ENCODE data around the gene CPED1. TPM values are rescaled to one million over a fixed set of nuclear protein-coding genes. Genes with fewer than 3 reads are reported as not detected.

The CPED1 gene
- total and polyA plus RNA-seq, 2 experiments from 2014 or later: 0.17 to 0.47 TPM

DNA sequence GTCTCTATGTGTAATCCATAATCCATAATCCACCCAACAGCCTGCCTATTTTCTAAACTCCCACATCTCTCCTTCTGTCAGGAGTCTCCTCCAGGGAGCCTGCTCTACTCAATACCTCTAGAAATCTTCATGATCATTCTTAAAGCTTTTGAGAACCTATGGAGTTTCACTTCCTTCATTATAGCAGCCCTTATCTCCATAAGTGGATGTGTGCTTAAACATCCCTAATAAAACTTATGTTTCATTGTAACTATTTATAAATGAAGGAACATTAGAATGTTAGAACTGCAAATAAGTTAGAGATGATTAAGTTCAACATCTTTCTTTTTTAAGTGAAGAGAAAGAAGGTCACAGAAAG lies 8.5 kb downstream of the CPED1 start:
- Mint-ChIP-seq H3K27ac (no peak overlapping the region), H3K4me1 (peaks cover 4% of the 10 kb centered on the region; the same call in 2 of the 3 replicates), H3K4me3 (no peak overlapping the region), H3K27me3 (ENCODE audit: insufficient read depth, low read depth, poor library complexity) (peaks cover 1% of the 10 kb centered on the region), H3K9me3 (no peaks in the 10 kb centered on the region), H3K36me3 (ENCODE audit: low read depth) (no peaks in the 10 kb centered on the region)
- TF ChIP-seq, protein P1, sequence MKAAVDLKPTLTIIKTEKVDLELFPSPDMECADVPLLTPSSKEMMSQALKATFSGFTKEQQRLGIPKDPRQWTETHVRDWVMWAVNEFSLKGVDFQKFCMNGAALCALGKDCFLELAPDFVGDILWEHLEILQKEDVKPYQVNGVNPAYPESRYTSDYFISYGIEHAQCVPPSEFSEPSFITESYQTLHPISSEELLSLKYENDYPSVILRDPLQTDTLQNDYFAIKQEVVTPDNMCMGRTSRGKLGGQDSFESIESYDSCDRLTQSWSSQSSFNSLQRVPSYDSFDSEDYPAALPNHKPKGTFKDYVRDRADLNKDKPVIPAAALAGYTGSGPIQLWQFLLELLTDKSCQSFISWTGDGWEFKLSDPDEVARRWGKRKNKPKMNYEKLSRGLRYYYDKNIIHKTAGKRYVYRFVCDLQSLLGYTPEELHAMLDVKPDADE (IDR thresholded peaks at IDR 0.05): no peak
- no peak for TF ChIP-seq ZNF114 (CRISPR knock-in tag; IDR thresholded peaks at IDR 0.05)
- TF ChIP-seq REST (IDR thresholded peaks at IDR 0.05; ENCODE audit: unreplicated experiment): no peak
- TF ChIP-seq NANOG (IDR thresholded peaks at IDR 0.05; ENCODE audit: borderline replicate concordance): no peak
- TF ChIP-seq POLR2AphosphoS5 (IDR thresholded peaks at IDR 0.05; ENCODE audit: low read depth): no peak
- DNase-seq (ENCODE audit: low spot score): no peak
- H3K4me3 ChIP-seq: no peak overlapping the region
- no peaks in the 10 kb centered on the region for H3K36me3 ChIP-seq (ENCODE audit: insufficient read depth)
- no peaks in the 10 kb centered on the region for H3K27me3 ChIP-seq (ENCODE audit: insufficient read depth)
- H3K4me1 ChIP-seq (ENCODE audit: insufficient read depth): no peaks in the 10 kb centered on the region
- H4K20me1 ChIP-seq (replicated peaks; ENCODE audit: insufficient read depth): no peaks in the 10 kb centered on the region
- no peak overlapping the region for H3K4me2 ChIP-seq
- no peaks in the 10 kb centered on the region for H3F3A ChIP-seq (replicated peaks; ENCODE audit: low read depth)
- H3K9me2 ChIP-seq (ENCODE audit: insufficient read depth): no peaks in the 10 kb centered on the region
- no peak for ATAC-seq
- no peaks in the 10 kb centered on the region for H3K79me2 ChIP-seq (replicated peaks; ENCODE audit: insufficient read depth)
- H2AFZ ChIP-seq: no peak overlapping the region
- H3K27ac ChIP-seq (ENCODE audit: low read depth): no peak overlapping the region

GRCh38 chr7:120997882-120998474 lies 9.5 kb downstream of the CPED1 start:
- Histone ChIP-seq H3K4me2 (no peak overlapping the region), H3K27me3 (ENCODE audit: insufficient read depth) (no peaks in the 10 kb centered on the region), H3K27ac (ENCODE audit: low read depth) (no peak overlapping the region), H3K36me3 (ENCODE audit: insufficient read depth) (no peaks in the 10 kb centered on the region), H3F3A (replicated peaks; ENCODE audit: low read depth) (no peaks in the 10 kb centered on the region), H4K20me1 (replicated peaks; ENCODE audit: insufficient read depth) (no peaks in the 10 kb centered on the region), H2AFZ (no peak overlapping the region), H3K79me2 (replicated peaks; ENCODE audit: insufficient read depth) (no peaks in the 10 kb centered on the region), H3K4me3 (no peak overlapping the region), H3K9me2 (ENCODE audit: insufficient read depth) (no peaks in the 10 kb centered on the region), H3K4me1 (ENCODE audit: insufficient read depth) (no peaks in the 10 kb centered on the region)
- ATAC-seq (no peak), DNase-seq (ENCODE audit: low spot score) (no peak)
- H3K4me1 Mint-ChIP-seq: peaks cover 4% of the 10 kb centered on the region; the same call in 2 of the 3 replicates
- H3K36me3 Mint-ChIP-seq (ENCODE audit: low read depth): no peaks in the 10 kb centered on the region
- no peak overlapping the region for H3K4me3 Mint-ChIP-seq
- H3K27me3 Mint-ChIP-seq (ENCODE audit: insufficient read depth, low read depth, poor library complexity): peaks cover 1% of the 10 kb centered on the region
- H3K9me3 Mint-ChIP-seq: no peaks in the 10 kb centered on the region
- no peak overlapping the region for H3K27ac Mint-ChIP-seq
- TF ChIP-seq POLR2AphosphoS5 (IDR thresholded peaks at IDR 0.05; ENCODE audit: low read depth) (no peak), ZNF331 (CRISPR knock-in tag; IDR thresholded peaks at IDR 0.05; ENCODE audit: low read depth) (no peak), ZNF114 (CRISPR knock-in tag; IDR thresholded peaks at IDR 0.05) (no peak), JUNB (IDR thresholded peaks at IDR 0.05; ENCODE audit: unreplicated experiment) (no peak), NANOG (IDR thresholded peaks at IDR 0.05; ENCODE audit: borderline replicate concordance) (no peak), STAT1 (IDR thresholded peaks at IDR 0.05; ENCODE audit: unreplicated experiment) (no peak), EZH2 (IDR thresholded peaks at IDR 0.05; ENCODE audit: low read depth, unreplicated experiment) (no peak), EZH2phosphoT487 (IDR thresholded peaks at IDR 0.05; ENCODE audit: unreplicated experiment) (no peak), ZNF462 (CRISPR knock-in tag; IDR thresholded peaks at IDR 0.05) (no peak)

All from GM23338 (cell line).